ENCODE data around the gene FAIM2. TPM values are rescaled to one million over a fixed set of nuclear protein-coding genes. Genes with fewer than 3 reads are reported as not detected.

FAIM2 gene
- total and polyA plus RNA-seq, 7 experiments from 2014 or later, result 0.22 to 0.85 TPM; not detected in 5

DNA sequence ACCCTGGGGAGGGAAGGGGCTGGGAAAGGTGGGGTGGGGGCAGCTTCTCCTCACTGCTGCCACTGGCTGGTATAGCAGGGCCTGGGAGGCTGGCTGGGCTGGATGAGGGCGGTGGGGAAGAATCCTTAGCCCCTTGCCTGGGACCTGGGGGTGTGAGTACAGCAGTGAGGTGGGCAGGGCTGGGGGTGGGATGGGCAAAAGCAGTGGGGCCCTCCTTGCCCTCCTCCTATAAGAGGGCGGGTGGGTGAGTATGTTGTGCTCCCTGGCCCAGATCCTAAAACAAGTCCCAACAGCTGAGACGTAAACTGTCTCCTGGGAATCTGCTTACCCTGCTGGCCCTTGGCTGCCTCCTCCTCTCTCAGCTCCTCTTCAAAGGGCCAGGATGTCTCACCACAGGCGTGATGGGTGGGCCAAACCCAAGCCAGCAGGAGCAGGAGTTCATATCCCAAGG is 77.7 kb downstream of the FAIM2 start:
- no peaks in the 10 kb centered on the region for H3K27me3 ChIP-seq (ENCODE audit: control insufficient read depth in 2 of 2, insufficient read depth in 2 of 2, low read length in 2 of 2)
- peaks cover 8 to 26% of the 10 kb centered on the region in 2 donors for H3K4me1 ChIP-seq (ENCODE audit: control insufficient read depth in 2 of 2, insufficient read depth in 2 of 2, low read length in 2 of 2)
- H3K9me3 ChIP-seq (ENCODE audit: control insufficient read depth in 2 of 3, low read length in 3 of 3), result no peaks in the 10 kb centered on the region
- intact Hi-C loops (cut with micrococcal nuclease), result loop anchor here (5.0 to 10.0 kb wide), 4 partner anchors 189 to 1996 kb away; partner anchors contain the start of genes RACGAP1 (in 1 of the 2) and TUBA1C (in 1 of the 2)
- ChIA-PET POLR2A (interaction anchor here (4.1 kb wide), 1 partner anchor 16 kb away, joined by 43 read pairs; the partner anchor contains the start of gene BCDIN3D), CTCF (interaction anchor here (0.9 to 2.5 kb wide), 2 partner anchors 13 to 1157 kb away, joined by 4 to 10 read pairs; no protein-coding TSS in a partner anchor)
- H3K27ac Mint-ChIP-seq, result peak overlapping the region in 4 of 9 donors; percentile 29 to 81 (median 69)
- H3K27me3 Mint-ChIP-seq, result peaks cover 0 to 13% (median 0%) of the 10 kb centered on the region in 5 donors
- no peak overlapping the region for H3K4me3 ChIP-seq (ENCODE audit: low read length)
- H3K9me3 Mint-ChIP-seq, result peaks cover 0 to 3% (median 0%) of the 10 kb centered on the region in 11 donors
- ATAC-seq (no peak), DNase-seq (no peak)
- H3K36me3 Mint-ChIP-seq, result peaks cover 0 to 12% (median 6%) of the 10 kb centered on the region in 5 donors
- H3K27ac ChIP-seq (ENCODE audit: low read depth, low read length), result no peak overlapping the region
- H3K36me3 ChIP-seq (ENCODE audit: control insufficient read depth in 2 of 3, insufficient read depth in 3 of 3, low read length in 3 of 3), result no peaks in the 10 kb centered on the region
- H3K4me3 Mint-ChIP-seq, result peak overlapping the region in 5 of 10 donors; percentile 88 to 97 (median 94)
- peaks cover 17 to 62% (median 47%) of the 10 kb centered on the region in 7 donors for H3K4me1 Mint-ChIP-seq

DNA sequence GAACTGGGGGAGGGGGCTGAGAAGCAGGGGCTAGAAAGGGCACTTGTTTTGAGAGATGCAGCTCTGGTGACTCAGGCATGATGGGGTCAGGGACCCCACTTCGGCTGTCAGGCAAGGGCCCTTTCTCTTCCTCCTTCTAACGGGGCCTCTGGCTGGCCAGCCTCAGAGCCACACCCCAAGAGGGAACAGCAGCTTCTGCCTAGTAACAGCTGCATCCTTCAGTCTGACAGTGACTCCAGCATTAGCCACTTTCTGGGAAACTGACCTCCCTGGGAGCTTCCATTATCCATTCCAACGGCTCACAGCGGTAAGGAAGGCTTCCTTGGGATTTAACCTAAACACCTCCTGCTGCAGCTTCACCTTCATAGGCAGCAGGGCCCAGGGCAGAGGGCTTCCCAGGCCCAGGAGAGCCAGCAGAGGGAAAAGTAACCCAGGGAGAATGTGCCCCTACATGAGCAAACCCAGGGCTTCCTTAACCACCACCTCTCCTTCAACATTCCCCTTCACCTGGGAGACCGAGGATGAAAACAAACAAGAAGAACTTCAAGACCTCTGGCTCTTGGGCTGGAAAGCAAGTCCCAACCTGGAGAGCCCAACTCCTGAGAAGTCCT is 78.2 kb downstream of the FAIM2 start:
- Mint-ChIP-seq H3K4me1 (peaks cover 22 to 68% (median 53%) of the 10 kb centered on the region in 7 donors), H3K9me3 (peaks cover 0 to 3% (median 0%) of the 10 kb centered on the region in 11 donors), H3K36me3 (peaks cover 0 to 12% (median 6%) of the 10 kb centered on the region in 5 donors), H3K4me3 (peak overlapping the region in 1 of 10 donors; percentile 12), H3K27ac (peak overlapping the region in 3 of 9 donors; percentile 0 to 69 (median 46)), H3K27me3 (peaks cover 0 to 13% (median 0%) of the 10 kb centered on the region in 5 donors)
- no peaks in the 10 kb centered on the region for H3K36me3 ChIP-seq (ENCODE audit: control insufficient read depth in 2 of 3, insufficient read depth in 3 of 3, low read length in 3 of 3)
- H3K27ac ChIP-seq (ENCODE audit: low read depth, low read length), result no peak overlapping the region
- no peak for DNase-seq
- intact Hi-C loops (cut with micrococcal nuclease), result loop anchor here (5.0 to 10.0 kb wide), 4 partner anchors 188 to 1997 kb away; partner anchors contain the start of genes RACGAP1 (in 1 of the 2) and TUBA1C (in 1 of the 2)
- ChIA-PET CTCF (interaction anchor here (0.9 to 2.5 kb wide), 2 partner anchors 14 to 1157 kb away, joined by 4 to 10 read pairs; no protein-coding TSS in a partner anchor), POLR2A (no interaction called here)
- H3K4me3 ChIP-seq (ENCODE audit: low read length), result no peak overlapping the region
- peak; percentile 19 for ATAC-seq
- peaks cover 8 to 31% of the 10 kb centered on the region in 2 donors for H3K4me1 ChIP-seq (ENCODE audit: control insufficient read depth in 2 of 2, insufficient read depth in 2 of 2, low read length in 2 of 2)
- no peaks in the 10 kb centered on the region for H3K9me3 ChIP-seq (ENCODE audit: control insufficient read depth in 2 of 3, low read length in 3 of 3)
- H3K27me3 ChIP-seq (ENCODE audit: control insufficient read depth in 2 of 2, insufficient read depth in 2 of 2, low read length in 2 of 2), result no peaks in the 10 kb centered on the region

- H3K27me3 ChIP-seq (ENCODE audit: control insufficient read depth in 2 of 2, insufficient read depth in 2 of 2, low read length in 2 of 2), result no peaks in the 10 kb centered on the region
- Mint-ChIP-seq H3K9me3 (peaks cover 0 to 3% (median 0%) of the 10 kb centered on the region in 11 donors), H3K36me3 (peaks cover 0 to 12% (median 6%) of the 10 kb centered on the region in 5 donors), H3K27me3 (peaks cover 0 to 13% (median 0%) of the 10 kb centered on the region in 5 donors), H3K4me1 (peaks cover 23 to 64% (median 54%) of the 10 kb centered on the region in 7 donors), H3K27ac (peak overlapping the region in 4 of 9 donors; percentile 0 to 69 (median 56)), H3K4me3 (no peak overlapping the region)
- POLR2A ChIA-PET, result no interaction called here
- H3K9me3 ChIP-seq (ENCODE audit: control insufficient read depth in 2 of 3, low read length in 3 of 3), result no peaks in the 10 kb centered on the region
- no peak overlapping the region for H3K27ac ChIP-seq (ENCODE audit: low read depth, low read length)
- no peaks in the 10 kb centered on the region for H3K36me3 ChIP-seq (ENCODE audit: control insufficient read depth in 2 of 3, insufficient read depth in 3 of 3, low read length in 3 of 3)
- CTCF ChIA-PET, result no interaction called here
- intact Hi-C loops (cut with micrococcal nuclease), result loop anchor here (5.0 to 10.0 kb wide), 4 partner anchors 188 to 1997 kb away; partner anchors contain the start of genes RACGAP1 (in 1 of the 2) and TUBA1C (in 1 of the 2)
- H3K4me1 ChIP-seq (ENCODE audit: control insufficient read depth in 2 of 2, insufficient read depth in 2 of 2, low read length in 2 of 2), result peaks cover 8 to 31% of the 10 kb centered on the region in 2 donors
- DNase-seq (no peak), ATAC-seq (peak; percentile 39)
- H3K4me3 ChIP-seq (ENCODE audit: low read length), result no peak overlapping the region
Observed at GRCh38 chr12:49824895-49825294, 78.8 kb downstream of the FAIM2 start.

DNA sequence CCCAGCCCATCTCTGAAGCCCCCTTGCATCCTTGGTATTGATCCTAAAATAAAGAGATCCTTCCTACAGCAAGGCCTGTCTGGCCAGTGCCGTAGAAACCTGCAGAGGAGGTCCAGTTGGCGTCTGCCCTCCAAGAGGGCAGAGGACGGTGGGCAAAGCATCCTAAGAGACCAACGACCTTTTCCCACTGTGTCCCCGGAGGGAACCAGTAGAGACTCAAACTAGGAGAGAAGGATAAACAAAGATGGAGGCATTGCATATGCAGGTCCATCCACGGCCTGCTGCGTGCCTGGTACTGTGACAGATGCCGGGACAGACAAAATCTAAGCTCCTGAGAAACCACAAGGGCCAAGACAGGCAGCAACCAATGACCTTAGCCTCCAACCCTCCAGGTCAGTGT is 79.3 kb downstream of the FAIM2 start:
- Histone ChIP-seq H3K9me3 (ENCODE audit: control insufficient read depth in 2 of 3, low read length in 3 of 3) (no peaks in the 10 kb centered on the region), H3K4me3 (ENCODE audit: low read length) (no peak overlapping the region), H3K4me1 (ENCODE audit: control insufficient read depth in 2 of 2, insufficient read depth in 2 of 2, low read length in 2 of 2) (peaks cover 8 to 30% of the 10 kb centered on the region in 2 donors), H3K27ac (ENCODE audit: low read depth, low read length) (no peak overlapping the region), H3K36me3 (ENCODE audit: control insufficient read depth in 2 of 3, insufficient read depth in 3 of 3, low read length in 3 of 3) (no peaks in the 10 kb centered on the region), H3K27me3 (ENCODE audit: control insufficient read depth in 2 of 2, insufficient read depth in 2 of 2, low read length in 2 of 2) (no peaks in the 10 kb centered on the region)
- POLR2A ChIA-PET, result no interaction called here
- peak overlapping the region in 1 of 9 donors; percentile 49 for H3K27ac Mint-ChIP-seq
- ATAC-seq (no peak), DNase-seq (no peak)
- peaks cover 0 to 3% (median 0%) of the 10 kb centered on the region in 11 donors for H3K9me3 Mint-ChIP-seq
- CTCF ChIA-PET, result no interaction called here
- H3K4me3 Mint-ChIP-seq, result peak overlapping the region in 1 of 10 donors; percentile 16
- intact Hi-C loops (cut with micrococcal nuclease), result loop anchor here in 1 of 2 donors (10.0 kb wide), 1 partner anchor 560 kb away; the partner anchor contains the start of gene TUBA1C
- peaks cover 0 to 12% (median 6%) of the 10 kb centered on the region in 5 donors for H3K36me3 Mint-ChIP-seq
- peaks cover 0 to 13% (median 0%) of the 10 kb centered on the region in 5 donors for H3K27me3 Mint-ChIP-seq
- H3K4me1 Mint-ChIP-seq, result peaks cover 26 to 67% (median 58%) of the 10 kb centered on the region in 7 donors

DNA sequence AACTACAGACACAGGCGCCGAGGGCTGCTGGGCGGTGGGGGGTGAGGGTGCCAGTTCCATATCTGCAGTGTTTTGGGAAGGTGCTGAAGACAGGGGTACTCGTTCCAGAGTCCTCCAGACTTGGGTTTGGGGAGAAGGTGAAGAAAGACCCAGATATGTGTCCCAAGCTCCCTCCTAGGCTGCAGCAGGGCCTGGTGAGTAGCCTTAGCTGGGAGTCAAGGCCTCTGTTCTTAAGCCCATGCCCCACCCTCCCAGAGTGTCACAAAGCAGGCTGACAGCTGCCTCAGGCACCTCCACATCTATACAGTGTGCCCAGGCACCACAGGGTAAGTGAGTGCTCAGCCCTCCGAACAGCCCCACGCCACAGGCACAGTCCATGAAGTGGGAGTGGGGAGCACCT is 79.7 kb downstream of the FAIM2 start:
- Histone ChIP-seq H3K36me3 (ENCODE audit: control insufficient read depth in 2 of 3, insufficient read depth in 3 of 3, low read length in 3 of 3) (no peaks in the 10 kb centered on the region), H3K27ac (ENCODE audit: low read depth, low read length) (no peak overlapping the region), H3K4me1 (ENCODE audit: control insufficient read depth in 2 of 2, insufficient read depth in 2 of 2, low read length in 2 of 2) (peaks cover 4 to 25% of the 10 kb centered on the region in 2 donors), H3K4me3 (ENCODE audit: low read length) (no peak overlapping the region), H3K27me3 (ENCODE audit: control insufficient read depth in 2 of 2, insufficient read depth in 2 of 2, low read length in 2 of 2) (no peaks in the 10 kb centered on the region), H3K9me3 (ENCODE audit: control insufficient read depth in 2 of 3, low read length in 3 of 3) (no peaks in the 10 kb centered on the region)
- no peaks in the 10 kb centered on the region for H3K9me3 Mint-ChIP-seq
- H3K4me3 Mint-ChIP-seq, result no peak overlapping the region
- peaks cover 24 to 65% (median 55%) of the 10 kb centered on the region in 7 donors for H3K4me1 Mint-ChIP-seq
- H3K36me3 Mint-ChIP-seq, result peaks cover 0 to 12% (median 6%) of the 10 kb centered on the region in 5 donors
- ChIA-PET CTCF (no interaction called here), POLR2A (interaction anchor here (0.7 kb wide), 1 partner anchor 47 kb away, joined by 7 read pairs; no protein-coding TSS in a partner anchor)
- intact Hi-C loops (cut with micrococcal nuclease), result loop anchor here in 1 of 2 donors (10.0 kb wide), 1 partner anchor 559 kb away; the partner anchor contains the start of gene TUBA1C
- ATAC-seq (no peak), DNase-seq (no peak)
- H3K27ac Mint-ChIP-seq, result peak overlapping the region in 1 of 9 donors; percentile 4
- H3K27me3 Mint-ChIP-seq, result peaks cover 0 to 13% (median 0%) of the 10 kb centered on the region in 5 donors

- Histone ChIP-seq H3K27me3 (ENCODE audit: control insufficient read depth in 2 of 2, insufficient read depth in 2 of 2, low read length in 2 of 2) (no peaks in the 10 kb centered on the region), H3K27ac (ENCODE audit: low read depth, low read length) (no peak overlapping the region), H3K4me3 (ENCODE audit: low read length) (no peak overlapping the region), H3K4me1 (ENCODE audit: control insufficient read depth in 2 of 2, insufficient read depth in 2 of 2, low read length in 2 of 2) (peaks cover 0 to 22% of the 10 kb centered on the region in 2 donors), H3K9me3 (ENCODE audit: control insufficient read depth in 2 of 3, low read length in 3 of 3) (no peaks in the 10 kb centered on the region), H3K36me3 (ENCODE audit: control insufficient read depth in 2 of 3, insufficient read depth in 3 of 3, low read length in 3 of 3) (no peaks in the 10 kb centered on the region)
- no peak for DNase-seq
- Mint-ChIP-seq H3K36me3 (peaks cover 0 to 12% (median 6%) of the 10 kb centered on the region in 5 donors), H3K27ac (no peak overlapping the region), H3K4me1 (peaks cover 23 to 59% (median 49%) of the 10 kb centered on the region in 7 donors), H3K9me3 (no peaks in the 10 kb centered on the region), H3K27me3 (peaks cover 0 to 11% (median 0%) of the 10 kb centered on the region in 5 donors), H3K4me3 (no peak overlapping the region)
- intact Hi-C loops (cut with micrococcal nuclease), result loop anchor here in 1 of 2 donors (10.0 kb wide), 1 partner anchor 559 kb away; the partner anchor contains the start of gene TUBA1C
- CTCF ChIA-PET, result no interaction called here
- ATAC-seq, result no peak
- POLR2A ChIA-PET, result interaction anchor here (0.6 to 0.7 kb wide), 3 partner anchors 24 to 82 kb away, joined by 3 to 7 read pairs (median 4); partner anchors contain the start of gene TMBIM6
Observed at GRCh38 chr12:49823350-49823749, 80.3 kb downstream of the FAIM2 start.
